ENCODE measurements around the gene FALEC.
"Not testable (repeated sequence)": the region's sequence is repeated elsewhere in the genome, so short reads cannot be mapped to it uniquely, and the experiment has no call there.

FALEC gene

DNA sequence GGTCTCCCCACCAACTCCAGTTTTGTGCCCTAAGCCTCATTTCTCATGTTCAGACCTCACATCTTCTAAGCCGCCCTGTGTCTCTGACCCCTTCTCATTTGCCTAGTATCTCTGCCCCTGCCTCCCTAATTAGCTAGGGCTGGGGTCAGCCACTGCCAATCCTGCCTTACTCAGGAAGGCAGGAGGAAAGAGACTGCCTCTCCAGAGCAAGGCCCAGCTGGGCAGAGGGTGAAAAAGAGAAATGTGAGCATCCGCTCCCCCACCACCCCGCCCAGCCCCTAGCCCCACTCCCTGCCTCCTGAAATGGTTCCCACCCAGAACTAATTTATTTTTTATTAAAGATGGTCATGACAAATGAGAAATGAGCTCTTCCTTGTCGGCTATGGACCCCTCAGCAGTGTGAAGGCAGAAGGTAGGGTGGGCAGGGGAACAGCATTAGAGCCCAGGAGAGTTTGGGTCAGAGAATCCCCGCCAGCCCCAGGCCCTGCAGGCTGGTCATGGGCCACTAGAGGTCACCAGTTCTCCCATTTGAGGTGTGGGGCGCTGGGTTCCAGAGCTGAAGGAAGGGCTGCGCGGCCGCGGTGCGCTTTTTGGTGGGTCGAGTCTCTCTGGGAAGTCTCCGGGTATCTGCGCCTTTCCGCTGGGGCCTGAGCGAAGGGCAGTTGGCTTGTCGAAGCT lies 45.2 kb downstream of the FALEC start:
- peak; percentile 71 for DNase-seq

DNA sequence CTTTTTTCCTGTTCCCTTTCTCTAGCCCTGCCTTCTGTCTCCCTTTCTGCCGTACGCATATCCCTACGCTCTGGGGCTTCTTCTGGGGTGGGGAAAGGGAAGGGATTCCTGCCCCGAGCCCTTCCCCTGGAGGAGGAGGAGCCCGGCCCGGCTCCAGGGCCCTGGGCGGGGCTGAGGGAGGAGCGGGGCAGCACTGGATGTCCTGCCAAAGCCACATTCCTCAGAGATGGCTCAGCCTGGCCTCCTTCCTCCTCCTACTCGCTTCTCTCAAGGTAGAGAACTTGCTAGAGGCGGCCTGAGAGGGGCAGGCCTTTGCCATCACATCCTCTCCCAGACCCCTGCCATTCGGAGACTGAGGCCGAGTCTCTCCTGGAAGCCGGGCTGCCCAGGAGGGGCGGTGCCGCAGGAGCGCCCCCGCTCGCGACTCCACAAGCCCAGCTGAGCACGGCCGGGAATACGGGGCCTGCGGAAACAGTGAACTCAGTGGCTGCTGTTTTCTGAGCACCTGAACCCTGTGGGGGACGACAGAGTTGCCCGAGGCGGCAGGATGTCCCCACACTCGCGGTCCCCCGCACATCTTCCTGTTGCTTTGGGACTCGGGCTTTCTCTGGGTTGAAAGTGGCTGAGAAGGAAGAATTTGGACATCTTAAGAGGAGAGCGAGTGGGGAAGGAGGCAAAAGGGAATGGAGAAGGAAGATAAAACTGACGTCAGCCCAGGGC lies 45.9 kb downstream of the FALEC start:
- no peak for DNase-seq

DNA sequence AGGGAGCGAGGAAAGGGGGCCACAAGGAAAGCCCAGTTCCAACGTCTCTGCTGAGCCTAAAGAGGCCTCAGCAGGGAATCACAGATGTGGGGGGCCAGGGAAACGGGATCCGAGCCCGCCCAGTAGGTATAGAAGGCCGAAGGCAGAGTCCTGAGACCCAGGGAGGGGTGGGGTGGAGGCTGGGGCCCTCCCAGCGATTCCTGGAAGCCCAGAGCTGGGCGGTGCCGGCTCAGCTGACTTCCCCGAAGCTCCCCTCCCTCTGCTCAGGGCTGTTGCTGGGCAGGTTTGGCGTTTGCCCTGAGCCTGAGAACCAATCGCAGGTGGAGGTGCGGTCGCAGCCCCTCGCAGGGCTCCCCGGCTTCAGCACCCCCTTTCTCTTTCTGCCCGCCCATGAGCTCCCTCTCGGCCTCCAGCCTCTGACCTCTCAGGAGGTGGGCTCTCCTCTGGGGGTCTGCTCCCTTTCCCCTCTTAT lies 46.5 kb downstream of the FALEC start:
- DNase-seq, result peak; percentile 82

- peak; percentile 53 for DNase-seq
These were observed 47.1 kb downstream of the FALEC start for GRCh38 chr1:150562446-150563339.

- DNase-seq, result no peak
These were observed 47.9 kb downstream of the FALEC start for GRCh38 chr1:150563340-150564038.

DNA sequence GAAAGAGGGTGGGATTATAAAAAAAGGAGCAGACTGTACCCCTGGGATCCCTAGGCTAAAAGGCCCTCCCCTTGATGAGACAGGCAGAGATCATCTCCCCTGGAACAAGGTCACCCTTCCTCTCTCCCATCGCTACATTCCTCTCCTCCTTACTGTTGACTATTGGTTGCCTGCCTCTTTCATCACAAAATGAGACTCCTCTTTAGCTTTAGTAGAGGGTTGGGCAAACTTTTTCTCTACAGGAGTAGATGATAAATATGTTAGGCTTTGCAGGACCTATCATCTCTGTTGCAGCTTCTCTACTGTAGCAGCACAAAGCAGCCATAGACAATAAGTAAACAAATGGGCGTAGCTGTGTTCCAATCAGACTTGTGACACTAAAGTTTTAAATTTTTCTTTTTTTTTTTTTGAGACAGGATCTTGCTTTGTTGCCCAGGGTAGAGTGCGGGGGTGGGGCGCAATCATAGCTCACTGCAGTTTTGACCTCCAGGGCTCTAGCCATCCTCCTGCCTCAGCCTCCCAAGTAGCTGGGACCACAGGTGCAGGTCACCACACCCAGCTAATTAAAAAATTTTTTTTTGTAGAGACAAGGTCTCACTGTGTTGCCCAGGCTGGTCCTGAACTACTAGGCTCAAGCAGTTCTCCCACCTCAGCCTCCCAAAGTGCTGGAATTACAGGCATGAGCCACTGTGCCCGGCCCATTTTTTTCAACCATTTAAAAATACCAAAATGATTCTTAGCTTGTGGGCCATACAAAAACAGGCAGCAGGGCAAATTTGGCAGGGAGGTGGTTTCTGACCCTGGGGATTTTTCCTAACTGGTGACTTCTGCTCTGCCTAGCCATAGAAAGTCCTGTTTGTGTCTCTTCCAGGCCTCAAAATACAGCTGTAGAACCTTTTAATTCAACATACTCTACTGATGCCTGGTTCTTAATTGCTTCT lies 48.8 kb downstream of the FALEC start:
- DNase-seq, result no peak

- not testable (repeated sequence) for DNase-seq
These were observed 49.9 kb downstream of the FALEC start for GRCh38 chr1:150565240-150565991.

DNA sequence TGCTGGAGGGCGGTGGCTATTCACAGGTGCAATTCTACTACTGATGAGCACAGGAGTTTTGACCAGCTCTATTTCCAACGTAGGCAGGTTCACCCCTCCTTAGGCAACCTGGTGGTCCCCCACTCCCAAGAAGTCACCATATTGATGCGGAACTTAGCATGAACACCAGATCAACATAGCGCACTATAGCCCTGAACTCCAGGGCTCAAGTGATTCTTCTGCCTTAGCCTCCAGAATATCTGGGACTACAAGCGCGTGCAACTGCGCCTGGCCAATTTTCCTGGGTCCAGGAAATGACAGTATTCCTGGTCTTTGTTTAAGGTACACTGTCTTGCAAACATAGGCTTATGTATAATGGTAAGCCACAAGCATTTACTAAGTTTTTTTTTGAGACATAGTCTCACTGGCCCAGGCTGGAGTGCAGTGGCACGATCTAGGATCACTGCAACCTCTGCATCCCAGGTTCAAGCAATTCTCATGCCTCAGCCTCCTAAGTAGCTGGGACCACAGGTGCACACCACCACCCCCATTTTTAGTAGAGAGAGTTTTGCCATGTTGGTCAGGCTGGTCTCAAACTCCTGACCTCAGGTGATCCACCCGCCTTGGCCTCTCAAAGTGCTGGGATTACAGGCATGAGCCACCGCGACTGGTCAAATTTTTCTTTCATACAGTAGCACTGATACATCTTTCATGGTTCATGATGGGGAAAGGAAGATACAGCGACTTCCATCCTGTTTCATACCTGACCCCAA lies 51.2 kb downstream of the FALEC start:
- no peak for DNase-seq

DNA sequence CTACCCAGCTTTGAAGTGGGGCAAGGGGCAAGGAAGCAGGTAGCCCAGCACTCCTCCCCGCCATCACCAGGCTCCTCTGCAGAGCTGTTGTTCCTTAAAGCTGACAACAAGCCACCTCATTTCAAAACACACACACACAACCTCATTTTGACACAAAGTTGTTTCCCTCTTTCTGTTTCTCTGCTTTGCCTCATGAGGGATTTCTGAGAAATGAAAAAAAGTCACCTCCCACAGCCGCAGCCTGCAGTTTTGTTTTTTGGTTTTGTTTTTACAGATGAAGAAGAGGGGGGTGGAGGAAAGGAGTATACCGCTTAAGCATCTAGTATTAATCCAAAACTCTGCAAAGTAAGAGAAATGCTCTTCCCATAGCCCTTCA lies 51.8 kb downstream of the FALEC start:
- no peak for DNase-seq

GRCh38 chr1:150567717-150568593 lies 52.4 kb downstream of the FALEC start:
- peak; percentile 54 for DNase-seq

GRCh38 chr1:150568594-150568966 lies 53.0 kb downstream of the FALEC start:
- no peak for DNase-seq

DNA sequence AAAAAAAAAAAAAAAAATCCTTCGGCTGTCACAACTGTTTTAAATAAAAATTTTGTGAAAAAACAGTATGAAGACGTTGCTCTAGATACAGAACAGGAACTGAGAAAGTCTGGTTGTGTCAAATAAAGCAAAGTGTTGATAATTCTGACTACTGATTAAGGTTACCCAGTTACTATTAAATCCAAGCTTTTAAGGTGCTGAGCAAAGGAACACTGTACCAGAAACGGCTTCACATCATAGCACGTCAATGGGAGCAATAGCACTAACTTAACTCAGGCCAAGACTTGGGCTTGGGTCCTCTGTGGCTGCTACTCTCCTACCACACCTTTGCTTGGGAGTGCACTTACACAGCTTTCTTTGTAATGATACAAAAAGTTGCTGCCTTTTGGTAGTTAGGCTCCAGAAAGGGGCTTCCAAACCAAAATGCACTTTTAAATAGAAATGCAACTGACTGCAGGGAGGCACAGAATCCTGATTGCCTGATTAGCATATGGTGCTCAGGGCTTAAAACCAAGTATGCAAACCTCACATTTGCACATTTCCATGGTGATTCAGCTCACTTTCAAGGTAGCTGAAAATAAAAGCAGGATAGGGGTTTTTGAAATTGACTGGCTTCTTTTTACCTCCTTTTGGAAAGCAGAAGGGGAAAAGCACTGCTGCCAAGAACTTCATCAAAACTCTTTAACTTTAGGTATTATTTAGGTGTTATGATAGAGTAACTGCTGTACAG lies 57.5 kb downstream of the FALEC start:
- DNase-seq, result no peak

GRCh38 chr1:150573648-150574071 lies 58.1 kb downstream of the FALEC start:
- not testable (repeated sequence) for DNase-seq

GRCh38 chr1:150574260-150575071 lies 58.9 kb downstream of the FALEC start:
- no peak for DNase-seq

GRCh38 chr1:150575072-150575489 lies 59.5 kb downstream of the FALEC start:
- no peak for DNase-seq

GRCh38 chr1:150575518-150576366 lies 60.2 kb downstream of the FALEC start:
- DNase-seq, result no peak

DNA sequence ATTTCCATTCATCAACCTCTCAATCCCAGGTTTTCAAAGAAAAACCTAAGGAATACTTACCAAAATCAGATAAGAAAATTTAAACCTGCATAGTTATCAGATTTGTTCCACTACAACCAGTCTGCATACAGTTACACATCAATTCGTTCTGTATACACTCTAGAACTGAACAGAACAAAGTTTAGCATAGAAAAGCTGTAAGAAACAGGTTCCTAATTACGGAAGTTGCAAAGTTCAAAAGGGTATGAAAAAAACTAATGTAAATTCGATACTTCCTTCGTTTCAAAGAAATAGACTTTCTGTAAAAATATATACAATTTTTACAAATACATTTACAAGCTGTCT lies 60.8 kb downstream of the FALEC start:
- DNase-seq, result no peak
